HG03039 (cell line): Measurements from ENCODE around the gene C1QTNF5.

ENCODE experiments used
- ATAC-seq: cut with Tn5 transposase; IDR thresholded peaks from one replicate; pipeline ENCODE4 v1.9.1; 2021; ENCODE audit warnings: mild to moderate bottlenecking, moderate library complexity; ENCODE audit not compliant: unreplicated experiment

Gene C1QTNF5

DNA sequence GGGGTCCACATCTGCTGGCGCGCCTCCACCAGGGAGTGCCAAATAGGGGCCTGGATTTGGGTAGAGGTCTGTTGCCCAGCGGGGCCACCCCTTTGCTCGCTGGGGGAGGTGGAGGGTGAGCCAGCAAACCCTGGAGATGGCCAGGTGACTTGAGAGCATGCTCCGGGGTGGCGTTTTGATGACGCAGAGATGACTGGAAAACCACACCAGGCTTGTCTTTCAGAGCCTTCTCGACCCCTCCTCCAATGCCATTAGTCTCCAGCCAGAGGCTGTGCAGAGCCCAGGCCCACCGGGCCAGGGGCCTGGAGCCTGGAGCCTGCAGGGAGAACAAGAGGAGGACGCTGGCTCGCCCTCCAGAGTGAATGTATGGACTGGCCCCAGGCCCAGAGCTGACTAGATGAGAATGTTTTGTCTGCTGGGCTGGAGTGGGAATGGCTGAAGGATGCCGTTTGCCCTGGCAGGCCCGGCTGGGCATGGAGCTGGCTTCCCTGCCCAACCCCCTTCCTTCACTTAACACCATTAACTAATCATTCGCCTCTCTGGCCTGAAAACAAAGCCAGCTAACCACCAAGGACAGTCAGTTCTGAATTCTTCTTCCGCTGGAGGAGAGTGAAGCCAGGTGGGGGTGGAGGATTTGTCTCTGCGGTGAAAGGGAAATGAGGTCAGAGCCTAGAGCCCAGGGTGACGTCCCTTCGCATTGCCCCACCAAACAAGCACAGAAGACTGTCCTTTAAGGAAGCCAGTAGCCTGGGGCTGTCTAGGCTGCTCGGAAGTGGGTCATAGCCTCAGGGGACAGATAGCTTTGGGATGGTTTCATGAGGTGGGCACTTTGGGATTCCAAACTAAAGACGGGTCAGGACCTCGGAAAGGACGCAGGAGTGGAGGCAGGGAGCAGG lies 22.2 kb downstream of the C1QTNF5 start:
- no peak for ATAC-seq

DNA sequence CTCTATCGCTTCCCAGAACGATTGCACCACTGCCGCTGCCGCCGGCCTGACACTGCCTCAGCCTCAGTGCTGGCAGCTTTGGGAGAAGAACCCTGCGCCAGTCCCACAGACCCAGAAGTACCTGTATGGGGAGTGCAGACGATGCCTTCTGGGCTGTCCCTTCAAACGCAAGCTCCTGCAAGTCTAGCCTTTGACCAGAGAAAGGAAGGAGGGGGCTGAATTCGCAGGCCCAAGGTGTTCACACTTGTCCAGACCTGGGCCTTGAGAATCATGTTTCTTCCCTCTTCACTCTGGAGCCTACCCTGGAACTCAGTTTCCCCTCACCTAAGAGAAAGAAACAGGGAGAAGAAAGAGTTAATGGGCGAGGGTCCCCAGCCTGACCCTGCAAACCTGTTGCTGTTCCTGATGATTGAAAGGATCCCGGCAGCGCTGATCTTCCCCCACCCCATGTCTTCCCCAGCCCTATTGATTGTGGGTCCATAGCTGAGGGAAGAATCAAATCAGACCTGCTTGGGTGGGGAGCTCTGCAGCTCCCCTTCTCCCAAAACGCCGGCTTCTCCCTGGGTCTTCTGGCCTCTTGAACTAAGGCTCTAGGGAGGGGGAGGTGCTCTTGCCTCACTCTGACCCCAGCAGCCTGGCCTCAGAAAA lies 23.0 kb downstream of the C1QTNF5 start:
- no peak for ATAC-seq

GRCh38 chr11:119316729-119317591 lies 23.7 kb downstream of the C1QTNF5 start, which contains the start of gene MCAM:
Gene MCAM, minus strand, starts transcription at chr11:119317130. Its CDS starts 29 bp downstream, at chr11:119317101.
- no peak for ATAC-seq

- no peak for ATAC-seq
Measured at GRCh38 chr11:119316016-119316728, 24.5 kb downstream of the C1QTNF5 start.

DNA sequence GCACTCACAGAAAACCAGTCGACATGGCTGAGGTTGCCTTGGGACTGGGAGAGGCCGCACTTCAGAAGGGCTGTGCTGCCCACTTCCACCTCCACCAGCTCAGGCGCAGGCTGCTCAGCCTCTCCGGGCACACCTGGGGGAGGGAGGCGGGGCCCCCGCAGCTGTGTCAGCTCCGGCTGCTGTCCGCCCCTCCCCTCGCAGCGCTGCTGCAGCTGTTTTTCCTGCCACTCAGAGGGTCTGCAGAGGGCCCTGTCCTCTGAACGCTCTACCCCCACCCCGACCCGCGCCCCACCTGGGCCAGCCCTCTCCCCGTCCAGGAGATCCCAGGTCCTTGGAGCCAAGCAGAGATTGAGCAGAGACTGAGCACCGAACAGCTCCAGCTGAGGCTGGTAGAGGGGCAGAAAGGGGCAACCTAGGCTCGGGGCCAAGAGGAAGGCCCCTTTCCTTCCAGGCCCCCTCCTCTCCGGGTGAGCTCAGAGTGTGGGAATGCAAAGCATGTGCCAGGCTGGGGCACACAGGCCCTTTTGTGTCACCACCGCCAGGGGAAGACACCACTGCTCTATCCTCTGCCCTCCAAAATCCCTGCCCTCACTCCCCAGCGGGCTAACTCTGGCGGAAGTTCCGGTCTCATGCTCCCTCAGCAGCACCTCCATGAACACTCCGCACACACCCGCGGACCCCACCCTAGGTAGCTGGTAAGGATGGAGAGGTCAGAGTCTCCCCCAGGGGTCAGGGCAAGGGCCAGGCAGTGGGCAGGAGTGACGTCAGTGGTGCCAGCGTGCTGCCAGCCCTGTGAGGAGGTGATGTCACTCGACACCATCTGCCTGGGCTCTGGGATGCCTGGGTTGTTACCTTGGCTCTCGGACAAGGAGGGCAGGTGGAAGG lies 25.3 kb downstream of the C1QTNF5 start:
- ATAC-seq, result no peak

DNA sequence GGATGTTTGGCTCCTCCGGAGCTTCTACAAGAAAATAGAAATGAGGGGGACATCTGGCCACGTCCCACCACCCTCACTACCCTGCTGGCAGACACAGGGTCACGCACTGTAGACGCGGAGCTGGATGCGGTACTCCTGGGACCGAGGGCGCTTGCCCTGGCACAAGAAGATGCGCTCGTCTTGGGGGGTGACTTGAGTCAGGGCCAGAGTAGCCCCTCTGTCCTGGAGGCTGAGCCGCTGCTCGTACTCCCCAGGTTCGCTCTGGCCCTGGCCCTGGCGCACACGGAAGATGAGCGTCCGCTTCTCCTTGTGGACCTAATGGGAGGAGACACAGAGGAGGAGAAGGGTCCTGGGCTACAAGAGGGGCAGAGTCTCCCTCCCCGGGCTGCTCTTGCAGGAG lies 26.0 kb downstream of the C1QTNF5 start:
- ATAC-seq, result no peak

DNA sequence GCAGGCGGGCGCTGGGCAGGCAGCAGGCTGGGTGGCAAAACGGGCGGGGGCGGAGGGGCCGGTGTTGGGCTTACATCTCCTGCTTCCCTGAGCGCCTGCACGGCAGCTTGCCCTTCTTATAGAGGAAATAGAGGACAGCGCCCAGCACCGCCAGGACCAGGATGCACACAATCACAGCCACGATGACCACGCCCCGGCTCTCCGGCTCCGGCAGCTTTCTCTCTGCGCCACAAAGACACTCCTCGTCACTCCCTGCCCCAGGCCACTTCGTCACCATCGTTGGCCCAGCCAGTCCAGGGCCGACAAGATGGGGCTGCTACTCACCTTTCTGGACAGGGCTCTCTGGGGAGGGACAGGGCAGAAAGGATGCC lies 30.0 kb downstream of the C1QTNF5 start:
- ATAC-seq, result no peak

GRCh38 chr11:119309953-119310681 lies 30.6 kb downstream of the C1QTNF5 start:
- ATAC-seq, result no peak

GRCh38 chr11:119309411-119309810 lies 31.3 kb downstream of the C1QTNF5 start:
- ATAC-seq, result no peak

DNA sequence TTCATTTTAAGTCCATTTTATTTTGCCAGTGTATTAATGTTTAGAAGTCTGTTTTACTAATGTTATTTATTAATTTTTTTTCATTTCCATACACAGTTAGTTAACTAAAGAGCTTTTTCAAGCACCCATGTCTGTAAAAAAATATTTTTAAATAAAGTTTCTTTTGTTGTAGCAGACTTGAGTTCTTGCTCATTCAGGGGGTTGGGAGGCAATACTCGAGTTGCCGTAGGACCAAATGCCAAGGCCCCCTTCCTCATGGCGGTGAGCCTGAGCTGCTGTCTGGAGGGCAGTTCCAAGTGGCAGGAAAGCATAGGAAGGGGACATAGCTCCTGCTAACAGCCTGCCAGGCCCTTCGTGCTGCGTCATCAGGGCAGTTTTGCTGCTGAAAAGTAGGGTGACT lies 32.7 kb downstream of the C1QTNF5 start:
- ATAC-seq, result no peak

- no peak for ATAC-seq
Measured at GRCh38 chr11:119307219-119307618, 33.5 kb downstream of the C1QTNF5 start.

GRCh38 chr11:119306373-119306890 lies 34.3 kb downstream of the C1QTNF5 start:
- no peak for ATAC-seq

DNA sequence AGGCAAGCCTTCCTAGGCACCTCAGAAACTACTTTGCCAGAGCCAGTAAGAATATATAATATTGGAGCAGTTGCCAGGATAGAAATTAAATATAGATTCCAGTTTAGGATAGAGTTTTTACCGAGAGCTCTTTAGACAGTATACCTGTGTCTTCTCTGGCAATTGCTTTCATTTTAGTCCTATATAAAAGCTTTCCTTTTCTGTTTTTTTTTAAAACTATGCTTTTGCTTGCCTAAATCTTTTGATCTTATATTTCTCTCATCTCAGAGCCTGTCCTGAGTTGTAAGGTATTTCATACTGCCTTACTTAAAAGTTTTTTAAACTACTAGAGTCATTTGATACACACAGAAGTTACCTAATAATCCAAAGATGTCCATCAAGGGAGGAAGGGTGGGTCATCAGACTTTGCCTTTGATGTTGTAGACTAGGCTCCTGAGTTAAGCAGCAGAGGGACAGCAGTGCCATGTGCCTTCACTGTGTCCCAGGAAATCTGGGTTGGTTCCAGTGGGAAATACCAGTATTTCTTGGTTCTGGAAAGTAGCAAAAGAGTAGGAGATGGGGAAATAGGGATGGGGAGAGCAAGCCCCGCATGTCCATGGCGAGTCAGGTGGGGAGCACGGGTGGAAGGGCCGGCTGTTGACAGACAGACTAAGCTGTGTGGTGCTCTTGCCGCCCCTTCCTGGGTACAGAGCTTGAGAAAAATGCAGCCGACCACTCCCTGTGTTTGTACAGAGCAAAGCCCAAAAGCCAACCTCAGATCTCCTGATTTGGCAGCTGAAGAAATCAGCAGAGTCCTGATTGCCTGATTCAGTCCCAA lies 34.9 kb downstream of the C1QTNF5 start:
- ATAC-seq, result no peak

DNA sequence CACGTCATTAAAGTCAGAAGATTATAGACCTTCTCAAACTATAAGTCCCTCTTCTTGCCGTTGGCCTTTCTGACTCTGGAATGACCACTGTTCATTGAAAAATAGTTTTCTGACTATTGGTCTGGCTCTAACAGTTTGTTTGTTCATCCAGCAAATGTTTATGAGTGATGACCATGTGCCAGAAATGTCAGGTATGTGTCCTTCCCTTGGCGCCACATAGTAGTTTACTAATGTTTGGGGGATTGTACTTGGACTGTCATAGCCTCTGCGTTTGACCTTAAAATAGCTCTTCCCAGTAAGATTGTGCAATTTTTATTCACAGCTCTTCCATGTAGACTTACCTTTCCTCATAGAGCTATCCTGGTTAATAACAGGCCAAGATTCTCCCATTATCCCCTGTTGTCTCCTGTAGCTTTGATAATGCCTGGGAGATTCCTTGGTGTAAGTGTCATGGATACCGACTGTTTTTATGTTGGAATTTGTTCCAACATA lies 37.4 kb downstream of the C1QTNF5 start:
- ATAC-seq, result no peak

- ATAC-seq, result no peak
Measured at GRCh38 chr11:119300198-119300964, 40.3 kb downstream of the C1QTNF5 start.

DNA sequence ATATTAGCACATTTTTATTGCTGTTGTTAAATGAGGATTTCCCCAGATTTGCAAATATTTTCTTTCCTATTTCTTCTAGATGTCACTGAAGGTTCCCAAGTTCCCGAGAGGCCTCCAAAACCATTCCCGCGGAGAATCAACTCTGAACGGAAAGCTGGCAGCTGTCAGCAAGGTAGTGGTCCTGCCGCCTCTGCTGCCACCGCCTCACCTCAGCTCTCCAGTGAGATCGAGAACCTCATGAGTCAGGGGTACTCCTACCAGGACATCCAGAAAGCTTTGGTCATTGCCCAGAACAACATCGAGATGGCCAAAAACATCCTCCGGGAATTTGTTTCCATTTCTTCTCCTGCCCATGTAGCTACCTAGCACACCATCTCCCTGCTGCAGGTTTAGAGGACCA lies 41.3 kb downstream of the C1QTNF5 start:
- no peak for ATAC-seq

- ATAC-seq, result no peak
Measured at GRCh38 chr11:119298726-119299125, 42.0 kb downstream of the C1QTNF5 start.
